HepG2 (cell line): ENCODE measurements around the gene SLC6A7. TPM values are rescaled to one million over a fixed set of nuclear protein-coding genes. Genes with fewer than 3 reads are reported as not detected.

Source experiments
- ATAC-seq: fragments of 200-7000 bp; cut with Tn5 transposase; 3 replicates; pipeline ENCODE4 v1.9.1; 2020; ENCODE audit warnings: mild to moderate bottlenecking, moderate library complexity
- BruUV-seq: library from RNA; stranded (reverse); fragments of 400-500 nt; replicated peaks from 2 replicates; lab custom pipeline; 2021; lab: Mats Ljungman, UMichigan
- CTCF ChIA-PET: fragments of 300-600 bp; formaldehyde crosslinking; extraction: SDS; loops from one replicate; lab custom pipeline; 2021; ENCODE audit warnings: low total read pairs, inconsistent platforms, low intra/inter-chr PET ratio; lab: Yijun Ruan, JAX
- POLR2A ChIA-PET: fragments of 350-600 bp; sonication (Branson Sonifier 250); formaldehyde crosslinking; loops from one replicate; lab custom pipeline; 2020; ENCODE audit warnings: antibody characterized with exemption, inconsistent platforms; lab: Yijun Ruan, JAX
- DNase-seq: peaks from one replicate; pipeline ENCODE4 v3.0.0-alpha.2; 2015; ENCODE audit warnings: low spot score
- FAIRE-seq: peaks from 3 replicates; lab custom pipeline; 2011; peaks lifted over from hg19 to GRCh38; lab: Jason Lieb, UNC
- H2AFZ ChIP-seq: one replicate; pipeline ENCODE4 v1.6.1; 2011; ENCODE audit warnings: low read length, inconsistent platforms
- H3K27ac ChIP-seq: fragments of 300-600 bp; 3 replicates; pipeline ENCODE4 v1.8.0; 2011; ENCODE audit warnings: mixed run types, mild to moderate bottlenecking, mixed read lengths, low read length, inconsistent platforms; ENCODE audit not compliant: insufficient read depth; ENCODE audit errors: extremely low read length
- H3K27me3 ChIP-seq, 2 experiments: fragments of 200-600 bp in 1 of 2; 2 replicates in 1 of 2; 3 replicates in 1 of 2; pipeline versions ENCODE4 v1.6.0 to v1.8.0; 2011; ENCODE audit warnings: low read length in 2 of 2, mild to moderate bottlenecking in 2 of 2, moderate library complexity in 2 of 2, inconsistent platforms in 1 of 2; ENCODE audit not compliant: insufficient read depth in 2 of 2, control insufficient read depth in 1 of 2
- H3K36me3 ChIP-seq, 2 experiments: fragments of 200-600 bp in 1 of 2; replicated peaks in 1 of 2; 2 replicates in 1 of 2; 3 replicates in 1 of 2; pipeline versions ENCODE4 v1.5.1 to v1.8.0; 2011; ENCODE audit warnings: low read length in 2 of 2, inconsistent platforms in 1 of 2; ENCODE audit not compliant: insufficient read depth in 2 of 2, control insufficient read depth in 1 of 2
- H3K4me1 ChIP-seq: 2 replicates; pipeline ENCODE4 v1.5.1; 2012; ENCODE audit warnings: low read length, inconsistent platforms; ENCODE audit not compliant: insufficient read depth
- H3K4me2 ChIP-seq: 2 replicates; pipeline ENCODE4 v1.6.0; 2011; ENCODE audit warnings: low read depth, low read length, inconsistent platforms
- H3K4me3 ChIP-seq, 3 experiments: fragments of 200-600 bp in 1 of 3; sonication (generic), shearing (Covaris generic) in 1 of 3; replicated peaks in 1 of 3; 2 replicates each; pipeline ENCODE4 v1.5.1; 2011 to 2016; ENCODE audit warnings: low read length in 3 of 3, inconsistent platforms in 2 of 3, low read depth in 2 of 3, mild to moderate bottlenecking in 2 of 3, control low read depth in 1 of 3, mixed read lengths in 1 of 3; ENCODE audit not compliant: insufficient read depth in 1 of 3
- H3K79me2 ChIP-seq: one replicate; pipeline ENCODE4 v1.6.1; 2011; ENCODE audit warnings: low read length, inconsistent platforms; ENCODE audit not compliant: insufficient read depth
- H3K9ac ChIP-seq: 2 replicates; pipeline ENCODE4 v1.6.0; 2011; ENCODE audit warnings: mild to moderate bottlenecking, low read depth, low read length, inconsistent platforms; ENCODE audit not compliant: insufficient read depth
- H3K9me3 ChIP-seq: 2 replicates; pipeline ENCODE4 v1.5.1; 2012; ENCODE audit warnings: mild to moderate bottlenecking, low read length
- H4K20me1 ChIP-seq: 2 replicates; pipeline ENCODE4 v1.6.0; 2011; ENCODE audit warnings: inconsistent platforms, mild to moderate bottlenecking, low read length, moderate library complexity; ENCODE audit not compliant: insufficient read depth
- NR2F2 ChIP-seq: IDR thresholded peaks from 2 replicates; pipeline ENCODE4 v1.6.1; 2012; ENCODE audit warnings: low read depth, inconsistent platforms, borderline replicate concordance
- SNRNP70 ChIP-seq: fragments of 200-400 bp; formaldehyde crosslinking; IDR thresholded peaks from 2 replicates; pipeline ENCODE4 v1.6.1; 2017; ENCODE audit warnings: mild to moderate bottlenecking, low read depth, low read length, moderate library complexity
- ZFP82 ChIP-seq: sonication (generic); formaldehyde crosslinking; IDR thresholded peaks from 2 replicates; pipeline ENCODE4 v1.5.1; 2020; ENCODE audit warnings: mild to moderate bottlenecking, missing genetic modification reagents, borderline replicate concordance
- ZNF749 ChIP-seq: sonication (generic); formaldehyde crosslinking; IDR thresholded peaks from 2 replicates; pipeline ENCODE4 v1.8.0; 2022; ENCODE audit warnings: mild to moderate bottlenecking, missing genetic modification reagents, moderate library complexity, borderline replicate concordance
- WGBS: methylation state at CpG from one replicate; pipeline ENCODE4 v1.1.6; 2017; ENCODE audit warnings: low lambda C conversion rate; 5-methylcytosine and 5-hydroxymethylcytosine counted together
- in situ Hi-C: cut with HindIII; loops from 2 replicates; pipeline ENCODE4 v1.10.0; 2017; ENCODE audit warnings: low pct_unique_long_range_greater_than_20kb; ENCODE audit not compliant: extremely low pct_ligation_motif_present
- intact Hi-C: fragments of 100-400 bp; cut with micrococcal nuclease; formaldehyde crosslinking; loops from one replicate; pipeline ENCODE4 v1.10.0; 2022; ENCODE audit not compliant: unreplicated experiment
- polyA plus RNA-seq, 8 experiments: library from polyadenylated mRNA; depleted of rRNA in 3 of 8; stranded (reverse) in 7 of 8; unstranded in 1 of 8; fragments of >200 nt; fragmentation: Illumina TruSeq in 4 of 8; extraction: Trizol in 4 of 8; gene quantifications; 2 replicates each; pipeline versions ENCODE4 v1.2.1 to v1.2.3, GENCODE V29; 2011 to 2016; ENCODE audit warnings: low read depth in 4 of 8, missing spikeins in 1 of 8, mixed read lengths in 1 of 8; ENCODE audit not compliant: insufficient read depth in 1 of 8
- total RNA-seq, 5 experiments: library from RNA; depleted of rRNA; stranded (reverse); fragments of >200 nt; fragmentation: Illumina TruSeq; extraction: Trizol; gene quantifications; 2 replicates each; pipeline ENCODE4 v1.2.3, GENCODE V29; 2016; ENCODE audit warnings: low read depth in 1 of 5
- TF ChIP-seq, protein P1 (sequence below): sonication (generic); formaldehyde crosslinking; IDR thresholded peaks from 2 replicates; pipeline ENCODE4 v1.4.0; 2020; ENCODE audit warnings: missing genetic modification reagents
- TF ChIP-seq, protein P2 (sequence below): sonication (generic); formaldehyde crosslinking; IDR thresholded peaks from 2 replicates; pipeline ENCODE4 v1.4.0; 2020; ENCODE audit warnings: missing genetic modification reagents
- TF ChIP-seq, protein P3 (sequence below): IDR thresholded peaks from 2 replicates; pipeline ENCODE4 v1.6.1; 2016; ENCODE audit warnings: low read depth, borderline replicate concordance
- TF ChIP-seq, protein P4 (sequence below): IDR thresholded peaks from 2 replicates; pipeline ENCODE4 v1.4.0; 2020; ENCODE audit warnings: mild to moderate bottlenecking, missing genetic modification reagents

The SLC6A7 gene
- total and polyA plus RNA-seq, 2 of the 13 experiments (the other 11 are each of a cell fraction or from before 2014, with no cell fraction given): not detected

DNA sequence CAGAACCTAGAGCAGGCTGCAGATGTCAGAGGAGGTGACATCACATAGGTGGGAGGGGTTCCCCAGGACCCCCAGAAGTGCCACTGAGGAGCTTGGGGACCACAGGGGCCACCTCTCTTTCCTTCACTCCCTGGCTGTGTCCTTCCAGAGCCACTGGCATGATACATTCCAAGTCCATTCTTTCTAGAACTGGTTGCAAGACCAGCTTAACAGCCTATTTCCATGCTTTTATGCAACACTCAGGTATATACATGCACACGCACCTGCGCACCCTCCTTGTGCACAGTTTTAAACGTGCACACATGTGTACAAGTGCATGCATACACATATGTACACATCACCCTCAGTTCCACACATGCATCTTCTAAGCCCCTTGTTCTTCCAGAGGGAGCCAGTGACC is 39.7 kb downstream of the SLC6A7 start:
- Histone ChIP-seq H3K9ac (no peak overlapping the region), H3K27ac (no peak overlapping the region), H3K79me2 (no peaks in the 10 kb centered on the region), H3K4me2 (no peak overlapping the region), H2AFZ (no peak overlapping the region), H3K4me1 (no peaks in the 10 kb centered on the region), H3K36me3 (no peaks in the 10 kb centered on the region), H3K27me3 (peaks cover 1 to 8% of the 10 kb centered on the region in 2 experiments; a peak in 2 of 5 replicates), H3K4me3 (no peak overlapping the region), H3K9me3 (no peaks in the 10 kb centered on the region), H4K20me1 (no peaks in the 10 kb centered on the region)
- TF ChIP-seq ZFP82 (no peak), NR2F2 (no peak), ZNF749 (CRISPR knock-in tag) (no peak), SNRNP70 (no peak)
- TF ChIP-seq, protein P1, sequence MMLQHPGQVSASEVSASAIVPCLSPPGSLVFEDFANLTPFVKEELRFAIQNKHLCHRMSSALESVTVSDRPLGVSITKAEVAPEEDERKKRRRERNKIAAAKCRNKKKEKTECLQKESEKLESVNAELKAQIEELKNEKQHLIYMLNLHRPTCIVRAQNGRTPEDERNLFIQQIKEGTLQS: no peak
- TF ChIP-seq, protein P2, sequence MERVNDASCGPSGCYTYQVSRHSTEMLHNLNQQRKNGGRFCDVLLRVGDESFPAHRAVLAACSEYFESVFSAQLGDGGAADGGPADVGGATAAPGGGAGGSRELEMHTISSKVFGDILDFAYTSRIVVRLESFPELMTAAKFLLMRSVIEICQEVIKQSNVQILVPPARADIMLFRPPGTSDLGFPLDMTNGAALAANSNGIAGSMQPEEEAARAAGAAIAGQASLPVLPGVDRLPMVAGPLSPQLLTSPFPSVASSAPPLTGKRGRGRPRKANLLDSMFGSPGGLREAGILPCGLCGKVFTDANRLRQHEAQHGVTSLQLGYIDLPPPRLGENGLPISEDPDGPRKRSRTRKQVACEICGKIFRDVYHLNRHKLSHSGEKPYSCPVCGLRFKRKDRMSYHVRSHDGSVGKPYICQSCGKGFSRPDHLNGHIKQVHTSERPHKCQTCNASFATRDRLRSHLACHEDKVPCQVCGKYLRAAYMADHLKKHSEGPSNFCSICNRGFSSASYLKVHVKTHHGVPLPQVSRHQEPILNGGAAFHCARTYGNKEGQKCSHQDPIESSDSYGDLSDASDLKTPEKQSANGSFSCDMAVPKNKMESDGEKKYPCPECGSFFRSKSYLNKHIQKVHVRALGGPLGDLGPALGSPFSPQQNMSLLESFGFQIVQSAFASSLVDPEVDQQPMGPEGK (CRISPR knock-in tag): no peak
- TF ChIP-seq, protein P3, sequence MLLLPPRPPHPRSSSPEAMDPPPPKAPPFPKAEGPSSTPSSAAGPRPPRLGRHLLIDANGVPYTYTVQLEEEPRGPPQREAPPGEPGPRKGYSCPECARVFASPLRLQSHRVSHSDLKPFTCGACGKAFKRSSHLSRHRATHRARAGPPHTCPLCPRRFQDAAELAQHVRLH (CRISPR knock-in tag): no peak
- TF ChIP-seq, protein P4, sequence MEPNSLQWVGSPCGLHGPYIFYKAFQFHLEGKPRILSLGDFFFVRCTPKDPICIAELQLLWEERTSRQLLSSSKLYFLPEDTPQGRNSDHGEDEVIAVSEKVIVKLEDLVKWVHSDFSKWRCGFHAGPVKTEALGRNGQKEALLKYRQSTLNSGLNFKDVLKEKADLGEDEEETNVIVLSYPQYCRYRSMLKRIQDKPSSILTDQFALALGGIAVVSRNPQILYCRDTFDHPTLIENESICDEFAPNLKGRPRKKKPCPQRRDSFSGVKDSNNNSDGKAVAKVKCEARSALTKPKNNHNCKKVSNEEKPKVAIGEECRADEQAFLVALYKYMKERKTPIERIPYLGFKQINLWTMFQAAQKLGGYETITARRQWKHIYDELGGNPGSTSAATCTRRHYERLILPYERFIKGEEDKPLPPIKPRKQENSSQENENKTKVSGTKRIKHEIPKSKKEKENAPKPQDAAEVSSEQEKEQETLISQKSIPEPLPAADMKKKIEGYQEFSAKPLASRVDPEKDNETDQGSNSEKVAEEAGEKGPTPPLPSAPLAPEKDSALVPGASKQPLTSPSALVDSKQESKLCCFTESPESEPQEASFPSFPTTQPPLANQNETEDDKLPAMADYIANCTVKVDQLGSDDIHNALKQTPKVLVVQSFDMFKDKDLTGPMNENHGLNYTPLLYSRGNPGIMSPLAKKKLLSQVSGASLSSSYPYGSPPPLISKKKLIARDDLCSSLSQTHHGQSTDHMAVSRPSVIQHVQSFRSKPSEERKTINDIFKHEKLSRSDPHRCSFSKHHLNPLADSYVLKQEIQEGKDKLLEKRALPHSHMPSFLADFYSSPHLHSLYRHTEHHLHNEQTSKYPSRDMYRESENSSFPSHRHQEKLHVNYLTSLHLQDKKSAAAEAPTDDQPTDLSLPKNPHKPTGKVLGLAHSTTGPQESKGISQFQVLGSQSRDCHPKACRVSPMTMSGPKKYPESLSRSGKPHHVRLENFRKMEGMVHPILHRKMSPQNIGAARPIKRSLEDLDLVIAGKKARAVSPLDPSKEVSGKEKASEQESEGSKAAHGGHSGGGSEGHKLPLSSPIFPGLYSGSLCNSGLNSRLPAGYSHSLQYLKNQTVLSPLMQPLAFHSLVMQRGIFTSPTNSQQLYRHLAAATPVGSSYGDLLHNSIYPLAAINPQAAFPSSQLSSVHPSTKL (CRISPR knock-in tag): no peak
- in situ Hi-C loops (no loop called here), intact Hi-C loops (no loop called here)
- ChIA-PET CTCF (no interaction called here), POLR2A (no interaction called here)
- BruUV-seq: no TSS peak
- DNase-seq (no peak), FAIRE-seq (no peak), ATAC-seq (no peak)
- 50% methylated on average over 3 of the region's 3 CpGs for WGBS
